ENCODE data around the gene RMI2.

DNA sequence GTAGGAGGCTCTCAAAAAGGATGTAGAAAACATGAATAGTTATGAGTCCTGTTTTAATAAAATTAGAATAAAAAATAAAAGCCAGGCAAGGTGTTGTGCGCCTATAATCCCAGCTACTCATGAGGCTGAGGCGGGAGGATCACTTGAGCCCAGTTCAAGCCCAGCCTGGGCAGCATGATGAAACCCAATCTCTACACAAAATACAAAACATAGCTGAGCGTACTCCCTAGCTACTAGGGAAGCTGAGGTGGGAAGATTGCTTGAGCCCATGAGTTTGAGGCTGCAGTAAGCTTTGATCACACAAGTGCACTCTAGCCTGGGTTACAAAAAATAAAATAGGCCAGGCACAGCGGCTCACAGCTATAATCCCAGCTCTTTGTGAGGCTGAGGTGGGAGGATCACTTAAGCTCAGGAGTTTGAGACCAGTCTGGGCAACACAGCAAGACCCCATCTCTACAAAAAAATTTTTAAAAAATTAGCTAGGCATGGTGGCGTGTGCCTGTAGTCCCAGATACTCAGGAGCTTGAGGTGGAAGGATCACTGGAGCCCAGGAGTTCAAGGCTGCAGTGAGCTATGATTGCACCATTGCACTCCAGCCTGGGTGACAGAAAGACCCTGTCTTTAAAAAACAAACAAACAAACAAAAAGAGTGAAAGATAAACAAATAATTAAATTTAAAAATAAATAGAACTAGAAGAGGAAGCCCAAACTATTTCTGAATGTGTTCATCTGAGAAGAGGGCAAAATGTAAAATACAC is 46.9 kb upstream of the RMI2 start:
- TF ChIP-seq GATA2 (IDR thresholded peaks at IDR 0.05; ENCODE audit: low read depth, low read length) (no peak), GATA3 (IDR thresholded peaks at IDR 0.05; ENCODE audit: low read depth, low read length) (no peak)

All from SH-SY5Y (cell line).